GM20000 (cell line): ENCODE results near the gene STRN4.

Source experiments
- DNase-seq: peaks from one replicate; pipeline ENCODE4 v3.0.0; 2012; ENCODE audit warnings: low spot score
- CTCF ChIP-seq: IDR thresholded peaks from 2 replicates; pipeline ENCODE4 v1.5.1; 2012; ENCODE audit warnings: mild to moderate bottlenecking, control low read depth; ENCODE audit errors: extremely low read depth, missing control alignments

The STRN4 gene

DNA sequence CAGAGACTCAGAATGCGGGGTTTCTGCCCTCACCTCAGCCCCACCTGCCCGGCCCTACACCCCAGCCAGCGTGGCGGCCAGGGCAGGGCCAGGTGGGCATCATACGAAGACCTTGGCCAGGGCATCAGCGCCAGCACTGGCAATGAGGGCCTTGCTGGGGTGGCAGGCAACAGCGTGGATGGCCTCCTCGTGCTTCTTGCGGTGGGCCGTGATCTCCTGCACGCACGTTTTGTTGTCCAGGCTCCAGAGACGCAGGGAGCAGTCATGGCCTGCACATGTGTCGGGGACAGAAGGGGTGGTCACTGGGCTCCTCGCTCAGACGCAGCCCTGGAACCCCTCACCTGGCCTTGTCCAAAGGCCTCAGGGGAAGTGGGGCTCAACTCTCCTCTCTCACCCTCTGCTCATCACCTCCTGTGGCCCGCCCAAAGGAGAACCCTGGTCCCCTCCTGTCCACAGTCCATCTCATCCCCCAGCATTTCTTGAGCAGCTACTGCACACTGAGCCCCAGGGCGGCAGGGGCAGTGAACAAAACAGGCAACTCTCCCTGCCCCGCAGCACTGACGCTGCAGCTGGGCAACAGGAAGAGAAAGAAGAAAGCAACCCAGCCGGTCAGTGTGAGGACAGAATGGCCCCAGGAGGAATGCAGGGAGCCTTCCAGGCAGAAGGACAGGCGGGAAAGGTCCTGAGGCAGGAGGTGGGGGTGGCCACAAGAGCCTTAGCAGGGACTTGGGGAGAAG, 25.6 kb downstream of the STRN4 start:
- DNase-seq = no peak
- TF ChIP-seq CTCF = no peak

- no peak for DNase-seq
Measured at GRCh38 chr19:46719629-46720502, 26.4 kb downstream of the STRN4 start.

GRCh38 chr19:46718934-46719622, 27.2 kb downstream of the STRN4 start:
- no peak for TF ChIP-seq CTCF
- DNase-seq = peak; percentile 72

More at GRCh38 chr19:46719629-46720502, 26.4 kb downstream of the STRN4 start:
- TF ChIP-seq CTCF = no peak

GRCh38 chr19:46718157-46718933, 27.9 kb downstream of the STRN4 start:
- DNase-seq = peak; percentile 73
- TF ChIP-seq CTCF = no peak

GRCh38 chr19:46717716-46718143, 28.5 kb downstream of the STRN4 start:
- no peak for TF ChIP-seq CTCF
- DNase-seq = peak; percentile 56

- TF ChIP-seq CTCF = no peak
Measured at GRCh38 chr19:46717034-46717715, 29.1 kb downstream of the STRN4 start, which contains the start of gene PRKD2. TSS of gene PRKD2 (minus strand) at chr19:46717114. CDS start at chr19:46716370, 744 bp downstream.

More at GRCh38 chr19:46717034-46717715, 29.1 kb downstream of the STRN4 start, which contains the start of gene PRKD2:
- peak; percentile 97 for DNase-seq
